ENCODE measurements around the gene PIP4K2B.

PIP4K2B gene

GRCh38 chr17:38749223-38750043 is 49.9 kb downstream of the PIP4K2B start:
- Histone ChIP-seq H3K23ac (ENCODE audit: low read length) (no peak overlapping the region), H3K9me3 (ENCODE audit: insufficient read depth, low read depth, low read length) (no peaks in the 10 kb centered on the region), H3K18ac (ENCODE audit: low read length) (peak overlapping the region; percentile 71), H3K27me3 (ENCODE audit: insufficient read depth, low read length) (no peaks in the 10 kb centered on the region), H3K79me2 (ENCODE audit: control insufficient read depth, insufficient read depth, low read length, poor library complexity) (peaks cover 39% of the 10 kb centered on the region), H3K4me3 (ENCODE audit: low read depth, low read length) (peak overlapping the region; percentile 70), H3K79me1 (ENCODE audit: low read length) (peaks cover 30% of the 10 kb centered on the region), H4K12ac (ENCODE audit: low read depth, low read length) (peak overlapping the region; percentile 64), H4K8ac (ENCODE audit: low read depth, low read length) (peak overlapping the region; percentile 82), H3K4me2 (ENCODE audit: low read length) (peak overlapping the region; percentile 89), H3K36me3 (ENCODE audit: control insufficient read depth in 1 of 2, insufficient read depth in 2 of 2, low read length in 2 of 2) (peaks cover 7 to 8% of the 10 kb centered on the region in 2 experiments), H4K91ac (ENCODE audit: low read depth, low read length) (peak overlapping the region; percentile 81), H2AFZ (ENCODE audit: insufficient read depth, low read length, poor library complexity) (peak overlapping the region; percentile 74), H3K14ac (ENCODE audit: low read length) (peak overlapping the region; percentile 87), H2BK12ac (ENCODE audit: low read length) (peak overlapping the region; percentile 8), H3K9ac (ENCODE audit: low read length) (peak overlapping the region; percentile 71), H2BK5ac (ENCODE audit: low read depth, low read length, poor library complexity) (peak overlapping the region; percentile 23), H3K4me1 (ENCODE audit: control insufficient read depth in 1 of 2, insufficient read depth in 2 of 2, low read length in 2 of 2) (peaks cover 15 to 24% of the 10 kb centered on the region in 2 experiments), H3K4ac (ENCODE audit: low read depth, low read length) (peak overlapping the region; percentile 30), H2BK120ac (ENCODE audit: insufficient read depth, low read length, poor library complexity) (peak overlapping the region; percentile 48), H2AK5ac (ENCODE audit: low read length) (peak overlapping the region; percentile 34), H3K27ac (ENCODE audit: low read depth, low read length) (peak overlapping the region; percentile 80)
- WGBS (ENCODE audit: extremely low coverage, insufficient coverage, insufficient read length), result no CpG with 5 or more reads among the region's 79 CpGs
- DNase-seq, result peak; percentile 42 to 52

GRCh38 chr17:38748892-38749222 is 50.5 kb downstream of the PIP4K2B start:
- peak overlapping the region; percentile 53 for H2AK5ac ChIP-seq (ENCODE audit: low read length)
- no peaks in the 10 kb centered on the region for H3K27me3 ChIP-seq (ENCODE audit: insufficient read depth, low read length)
- no peaks in the 10 kb centered on the region for H3K9me3 ChIP-seq (ENCODE audit: insufficient read depth, low read depth, low read length)
- no peak overlapping the region for H3K23ac ChIP-seq (ENCODE audit: low read length)
- H3K4ac ChIP-seq (ENCODE audit: low read depth, low read length), result peak overlapping the region; percentile 50
- peak overlapping the region; percentile 71 for H3K18ac ChIP-seq (ENCODE audit: low read length)
- peak overlapping the region; percentile 81 for H4K91ac ChIP-seq (ENCODE audit: low read depth, low read length)
- no peak overlapping the region for H2BK5ac ChIP-seq (ENCODE audit: low read depth, low read length, poor library complexity)
- peak overlapping the region; percentile 89 for H3K4me2 ChIP-seq (ENCODE audit: low read length)
- H4K12ac ChIP-seq (ENCODE audit: low read depth, low read length), result peak overlapping the region; percentile 61
- H3K9ac ChIP-seq (ENCODE audit: low read length), result peak overlapping the region; percentile 71
- H3K79me2 ChIP-seq (ENCODE audit: control insufficient read depth, insufficient read depth, low read length, poor library complexity), result peaks cover 39% of the 10 kb centered on the region
- no CpG with 5 or more reads among the region's 32 CpGs for WGBS (ENCODE audit: extremely low coverage, insufficient coverage, insufficient read length)
- no peak for DNase-seq
- peaks cover 2 to 6% of the 10 kb centered on the region in 2 experiments for H3K36me3 ChIP-seq (ENCODE audit: control insufficient read depth in 1 of 2, insufficient read depth in 2 of 2, low read length in 2 of 2)
- peaks cover 15 to 26% of the 10 kb centered on the region in 2 experiments for H3K4me1 ChIP-seq (ENCODE audit: control insufficient read depth in 1 of 2, insufficient read depth in 2 of 2, low read length in 2 of 2)
- H3K4me3 ChIP-seq (ENCODE audit: low read depth, low read length), result peak overlapping the region; percentile 70
- no peak overlapping the region for H2BK12ac ChIP-seq (ENCODE audit: low read length)
- peak overlapping the region; percentile 82 for H4K8ac ChIP-seq (ENCODE audit: low read depth, low read length)
- H3K79me1 ChIP-seq (ENCODE audit: low read length), result peaks cover 30% of the 10 kb centered on the region
- peak overlapping the region; percentile 80 for H3K27ac ChIP-seq (ENCODE audit: low read depth, low read length)
- H2BK120ac ChIP-seq (ENCODE audit: insufficient read depth, low read length, poor library complexity), result peak overlapping the region; percentile 48
- H2AFZ ChIP-seq (ENCODE audit: insufficient read depth, low read length, poor library complexity), result peak overlapping the region; percentile 35
- peak overlapping the region; percentile 87 for H3K14ac ChIP-seq (ENCODE audit: low read length)

GRCh38 chr17:38748149-38748891 is 51.0 kb downstream of the PIP4K2B start, which contains the start of gene PCGF2:
Gene PCGF2, minus strand, starts transcription at chr17:38748336. Its CDS starts 7,934 bp downstream, at chr17:38740402.
- Histone ChIP-seq H4K8ac (ENCODE audit: low read depth, low read length) (peak within 1 kb of the TSS; percentile 88), H3K4me3 (ENCODE audit: low read depth, low read length) (peak within 1 kb of the TSS; percentile 94), H2AFZ (ENCODE audit: insufficient read depth, low read length, poor library complexity) (peak within 1 kb of the TSS; percentile 48), H3K4me1 (ENCODE audit: control insufficient read depth in 1 of 2, insufficient read depth in 2 of 2, low read length in 2 of 2) (peaks cover 15 to 26% of the 10 kb centered on the region in 2 experiments), H2BK5ac (ENCODE audit: low read depth, low read length, poor library complexity) (peak within 1 kb of the TSS; percentile 90), H3K18ac (ENCODE audit: low read length) (peak within 1 kb of the TSS; percentile 98), H3K79me1 (ENCODE audit: low read length) (peaks cover 30% of the 10 kb centered on the region), H4K12ac (ENCODE audit: low read depth, low read length) (peak within 1 kb of the TSS; percentile 83), H3K23ac (ENCODE audit: low read length) (no peak within 1 kb of the TSS), H3K4ac (ENCODE audit: low read depth, low read length) (peak within 1 kb of the TSS; percentile 98), H3K4me2 (ENCODE audit: low read length) (peak within 1 kb of the TSS; percentile 89), H2BK120ac (ENCODE audit: insufficient read depth, low read length, poor library complexity) (peak within 1 kb of the TSS; percentile 82), H4K91ac (ENCODE audit: low read depth, low read length) (peak within 1 kb of the TSS; percentile 98), H3K79me2 (ENCODE audit: control insufficient read depth, insufficient read depth, low read length, poor library complexity) (peaks cover 40% of the 10 kb centered on the region), H3K14ac (ENCODE audit: low read length) (peak within 1 kb of the TSS; percentile 98), H3K9me3 (ENCODE audit: insufficient read depth, low read depth, low read length) (no peaks in the 10 kb centered on the region), H2BK12ac (ENCODE audit: low read length) (peak within 1 kb of the TSS; percentile 46), H2AK5ac (ENCODE audit: low read length) (peak within 1 kb of the TSS; percentile 93), H3K36me3 (ENCODE audit: control insufficient read depth in 1 of 2, insufficient read depth in 2 of 2, low read length in 2 of 2) (peaks cover 2 to 3% of the 10 kb centered on the region in 2 experiments), H3K27ac (ENCODE audit: low read depth, low read length) (peak within 1 kb of the TSS; percentile 80), H3K27me3 (ENCODE audit: insufficient read depth, low read length) (no peaks in the 10 kb centered on the region), H3K9ac (ENCODE audit: low read length) (peak within 1 kb of the TSS; percentile 89)
- peak; percentile 79 for DNase-seq
- WGBS (ENCODE audit: extremely low coverage, insufficient coverage, insufficient read length), result no CpG with 5 or more reads among the region's 47 CpGs

- Histone ChIP-seq H2AFZ (ENCODE audit: insufficient read depth, low read length, poor library complexity) (peak overlapping the region; percentile 48), H3K9ac (ENCODE audit: low read length) (peak overlapping the region; percentile 89), H3K4me2 (ENCODE audit: low read length) (peak overlapping the region; percentile 84), H3K27ac (ENCODE audit: low read depth, low read length) (peak overlapping the region; percentile 57), H3K4me3 (ENCODE audit: low read depth, low read length) (peak overlapping the region; percentile 94), H3K23ac (ENCODE audit: low read length) (no peak overlapping the region), H4K91ac (ENCODE audit: low read depth, low read length) (peak overlapping the region; percentile 98), H3K79me1 (ENCODE audit: low read length) (peaks cover 24% of the 10 kb centered on the region), H3K4me1 (ENCODE audit: control insufficient read depth in 1 of 2, insufficient read depth in 2 of 2, low read length in 2 of 2) (peaks cover 13 to 22% of the 10 kb centered on the region in 2 experiments), H3K9me3 (ENCODE audit: insufficient read depth, low read depth, low read length) (no peaks in the 10 kb centered on the region), H2BK5ac (ENCODE audit: low read depth, low read length, poor library complexity) (peak overlapping the region; percentile 90), H2AK5ac (ENCODE audit: low read length) (peak overlapping the region; percentile 93), H3K18ac (ENCODE audit: low read length) (peak overlapping the region; percentile 98), H3K4ac (ENCODE audit: low read depth, low read length) (peak overlapping the region; percentile 98), H3K79me2 (ENCODE audit: control insufficient read depth, insufficient read depth, low read length, poor library complexity) (peaks cover 32% of the 10 kb centered on the region), H4K8ac (ENCODE audit: low read depth, low read length) (peak overlapping the region; percentile 88), H3K27me3 (ENCODE audit: insufficient read depth, low read length) (no peaks in the 10 kb centered on the region), H2BK120ac (ENCODE audit: insufficient read depth, low read length, poor library complexity) (peak overlapping the region; percentile 82), H4K12ac (ENCODE audit: low read depth, low read length) (peak overlapping the region; percentile 83), H3K14ac (ENCODE audit: low read length) (peak overlapping the region; percentile 98), H2BK12ac (ENCODE audit: low read length) (peak overlapping the region; percentile 46), H3K36me3 (ENCODE audit: control insufficient read depth in 1 of 2, insufficient read depth in 2 of 2, low read length in 2 of 2) (peaks cover 4 to 5% of the 10 kb centered on the region in 2 experiments)
- no CpG with 5 or more reads among the region's 64 CpGs for WGBS (ENCODE audit: extremely low coverage, insufficient coverage, insufficient read length)
- DNase-seq, result no peak
These were observed 51.8 kb downstream of the PIP4K2B start for GRCh38 chr17:38747463-38748148.
